ENCODE measurements around the gene RHD. TPM values are rescaled to one million over a fixed set of nuclear protein-coding genes. Genes with fewer than 3 reads are reported as not detected.
"Not testable (repeated sequence)": the region's sequence is repeated elsewhere in the genome, so short reads cannot be mapped to it uniquely, and the experiment has no call there.

The RHD gene
- total RNA-seq = not detected in 2 replicates

GRCh38 chr1:25272238-25272637, at the start of gene RHD:
RHD (plus strand) TSS chr1:25272509; CDS start chr1:25272548, 39 bp downstream.
- DNase-seq; H3K4me1 Mint-ChIP-seq; intact Hi-C loops (cut with micrococcal nuclease); H3K36me3 Mint-ChIP-seq (ENCODE audit: low read depth); H3K4me3 Mint-ChIP-seq; H3K9me3 Mint-ChIP-seq; H3K27ac Mint-ChIP-seq: not testable (repeated sequence)
- peaks cover 15% of the 10 kb centered on the region for H3K27me3 Mint-ChIP-seq

- Mint-ChIP-seq H3K27me3 (no peaks in the 10 kb centered on the region), H3K4me3 (no peak overlapping the region), H3K4me1 (peaks cover 2% of the 10 kb centered on the region), H3K27ac (no peak overlapping the region), H3K9me3 (no peaks in the 10 kb centered on the region), H3K36me3 (ENCODE audit: low read depth) (peaks cover 44% of the 10 kb centered on the region)
- intact Hi-C loops (cut with micrococcal nuclease) = no loop called here
- no peak for DNase-seq
These were observed 49.7 kb upstream of the RHD start for GRCh38 chr1:25222606-25223005.

- no peak for DNase-seq
- H3K4me3 Mint-ChIP-seq = no peak overlapping the region
- H3K27ac Mint-ChIP-seq = no peak overlapping the region
- H3K4me1 Mint-ChIP-seq = peaks cover 6% of the 10 kb centered on the region
- H3K36me3 Mint-ChIP-seq (ENCODE audit: low read depth) = peaks cover 50% of the 10 kb centered on the region
- no peaks in the 10 kb centered on the region for H3K9me3 Mint-ChIP-seq
- intact Hi-C loops (cut with micrococcal nuclease) = no loop called here
- H3K27me3 Mint-ChIP-seq = no peaks in the 10 kb centered on the region
These were observed 48.8 kb upstream of the RHD start for GRCh38 chr1:25223471-25223870.

- intact Hi-C loops (cut with micrococcal nuclease) = loop anchor here (1.0 to 10.0 kb wide), 4 partner anchors 8 to 487 kb away; partner anchors contain the start of genes CLIC4 and RSRP1
These were observed 40.1 kb upstream of the RHD start, which contains the start of gene SYF2 for GRCh38 chr1:25232027-25232865. SYF2 (minus strand) TSS chr1:25232502; CDS start chr1:25232467, 35 bp downstream.

GRCh38 chr1:25232866-25233784, 39.2 kb upstream of the RHD start:
- Mint-ChIP-seq H3K9me3 (no peaks in the 10 kb centered on the region), H3K4me1 (peaks cover 23% of the 10 kb centered on the region), H3K36me3 (ENCODE audit: low read depth) (peaks cover 23% of the 10 kb centered on the region), H3K27ac (no peak overlapping the region), H3K4me3 (no peak overlapping the region), H3K27me3 (no peaks in the 10 kb centered on the region)
- peak; percentile 92 for DNase-seq
- intact Hi-C loops (cut with micrococcal nuclease) = loop anchor here (1.0 to 10.0 kb wide), 4 partner anchors 7 to 488 kb away; partner anchors contain the start of genes CLIC4 and RSRP1

More at GRCh38 chr1:25232027-25232865, 40.1 kb upstream of the RHD start, which contains the start of gene SYF2:
- no peak within 1 kb of the TSS for H3K4me3 Mint-ChIP-seq
- peaks cover 20% of the 10 kb centered on the region for H3K4me1 Mint-ChIP-seq
- no peaks in the 10 kb centered on the region for H3K27me3 Mint-ChIP-seq
- DNase-seq = peak; percentile 96
- no peak within 1 kb of the TSS for H3K27ac Mint-ChIP-seq
- H3K36me3 Mint-ChIP-seq (ENCODE audit: low read depth) = peaks cover 30% of the 10 kb centered on the region
- no peaks in the 10 kb centered on the region for H3K9me3 Mint-ChIP-seq

- intact Hi-C loops (cut with micrococcal nuclease) = loop anchor here (10.0 kb wide), 1 partner anchor 311 kb away; no protein-coding TSS in a partner anchor
- not testable (repeated sequence) for H3K4me3 Mint-ChIP-seq, H3K9me3 Mint-ChIP-seq, H3K27me3 Mint-ChIP-seq, DNase-seq, H3K27ac Mint-ChIP-seq
- Mint-ChIP-seq H3K36me3 (ENCODE audit: low read depth) (peaks cover 20% of the 10 kb centered on the region), H3K4me1 (peaks cover 33% of the 10 kb centered on the region)
These were observed 36.9 kb upstream of the RHD start for GRCh38 chr1:25235411-25235810.

- DNase-seq, H3K27me3 Mint-ChIP-seq, H3K9me3 Mint-ChIP-seq, H3K4me3 Mint-ChIP-seq, H3K27ac Mint-ChIP-seq: not testable (repeated sequence)
- Mint-ChIP-seq H3K4me1 (peaks cover 33% of the 10 kb centered on the region), H3K36me3 (ENCODE audit: low read depth) (peaks cover 23% of the 10 kb centered on the region)
- intact Hi-C loops (cut with micrococcal nuclease) = loop anchor here (10.0 kb wide), 1 partner anchor 311 kb away; no protein-coding TSS in a partner anchor
These were observed 36.0 kb upstream of the RHD start for GRCh38 chr1:25236261-25236660.

GRCh38 chr1:25238046-25238445, 34.3 kb upstream of the RHD start:
- H3K27ac Mint-ChIP-seq = peak overlapping the region; percentile 25
- intact Hi-C loops (cut with micrococcal nuclease) = loop anchor here (10.0 kb wide), 1 partner anchor 313 kb away; no protein-coding TSS in a partner anchor
- no peaks in the 10 kb centered on the region for H3K9me3 Mint-ChIP-seq
- H3K4me1 Mint-ChIP-seq = peaks cover 36% of the 10 kb centered on the region
- peaks cover 32% of the 10 kb centered on the region for H3K36me3 Mint-ChIP-seq (ENCODE audit: low read depth)
- H3K4me3 Mint-ChIP-seq = no peak overlapping the region
- no peak for DNase-seq
- H3K27me3 Mint-ChIP-seq = no peaks in the 10 kb centered on the region

GRCh38 chr1:25239681-25240541, 32.4 kb upstream of the RHD start:
- Mint-ChIP-seq H3K4me3 (peak overlapping the region; percentile 91), H3K36me3 (ENCODE audit: low read depth) (peaks cover 45% of the 10 kb centered on the region), H3K4me1 (peaks cover 48% of the 10 kb centered on the region), H3K9me3 (no peaks in the 10 kb centered on the region), H3K27ac (peak overlapping the region; percentile 98), H3K27me3 (no peaks in the 10 kb centered on the region)
- intact Hi-C loops (cut with micrococcal nuclease) = loop anchor here (1.0 to 10.0 kb wide), 4 partner anchors 7 to 315 kb away; partner anchors contain the start of genes MACO1, RSRP1 and SYF2
- DNase-seq = peak; percentile 97

- Mint-ChIP-seq H3K27ac (no peak overlapping the region), H3K4me1 (peaks cover 61% of the 10 kb centered on the region), H3K9me3 (no peaks in the 10 kb centered on the region), H3K36me3 (ENCODE audit: low read depth) (peaks cover 69% of the 10 kb centered on the region), H3K4me3 (peak overlapping the region; percentile 20), H3K27me3 (peaks cover 4% of the 10 kb centered on the region)
- DNase-seq = no peak
- intact Hi-C loops (cut with micrococcal nuclease) = no loop called here
These were observed 28.4 kb upstream of the RHD start for GRCh38 chr1:25243907-25244306.

- Mint-ChIP-seq H3K27ac (no peak overlapping the region), H3K9me3 (no peaks in the 10 kb centered on the region), H3K4me1 (peaks cover 49% of the 10 kb centered on the region), H3K27me3 (peaks cover 7% of the 10 kb centered on the region), H3K36me3 (ENCODE audit: low read depth) (peaks cover 62% of the 10 kb centered on the region), H3K4me3 (peak overlapping the region; percentile 97)
- intact Hi-C loops (cut with micrococcal nuclease) = loop anchor here (5.0 kb wide), 1 partner anchor 92 kb away; the partner anchor contains the start of gene TMEM50A
- no peak for DNase-seq
These were observed 26.9 kb upstream of the RHD start for GRCh38 chr1:25245393-25245792.

GRCh38 chr1:25245809-25246599, 26.3 kb upstream of the RHD start:
- Mint-ChIP-seq H3K27ac (peak overlapping the region; percentile 99), H3K4me1 (peaks cover 44% of the 10 kb centered on the region), H3K27me3 (peaks cover 7% of the 10 kb centered on the region), H3K4me3 (peak overlapping the region; percentile 97), H3K9me3 (no peaks in the 10 kb centered on the region), H3K36me3 (ENCODE audit: low read depth) (peaks cover 58% of the 10 kb centered on the region)
- DNase-seq = no peak
- intact Hi-C loops (cut with micrococcal nuclease) = loop anchor here (2.0 to 5.0 kb wide), 2 partner anchors 91 to 185 kb away; partner anchors contain the start of genes MACO1 and TMEM50A

All from activated CD4-positive, alpha-beta T cell treated with anti-CD3 and anti-CD28 coated beads, Interleukin-2, amount 10 ng/mL, durations not matched to agents 24 days and 14 days (primary cell).